DOHH2 (cell line): ENCODE data around the gene AKT1S1.

Experiments used
- H3F3A ChIP-seq: fragments of 200-600 bp; sonication (generic), shearing (Covaris generic); 2 replicates; pipeline ENCODE4 v1.6.0; 2016; ENCODE audit warnings: antibody characterized with exemption, mild to moderate bottlenecking; ENCODE audit not compliant: control insufficient read depth, insufficient read depth
- H3K27ac ChIP-seq: fragments of 200-600 bp; sonication (generic); 2 replicates; pipeline ENCODE4 v1.5.1; 2014; ENCODE audit warnings: low read depth, mild to moderate bottlenecking, low read length, moderate library complexity
- H3K27me3 ChIP-seq: fragments of 200-600 bp; sonication (generic); 2 replicates; pipeline ENCODE4 v1.6.1; 2014; ENCODE audit warnings: mild to moderate bottlenecking, low read length, mixed read lengths; ENCODE audit not compliant: control insufficient read depth
- H3K36me3 ChIP-seq: fragments of 200-600 bp; sonication (generic); 2 replicates; pipeline ENCODE4 v1.6.1; 2014; ENCODE audit warnings: mild to moderate bottlenecking, low read length, moderate library complexity, mixed read lengths; ENCODE audit not compliant: control insufficient read depth
- H3K4me1 ChIP-seq: fragments of 200-600 bp; sonication (generic); 2 replicates; pipeline ENCODE4 v1.6.1; 2014; ENCODE audit warnings: mild to moderate bottlenecking, low read length, mixed read lengths; ENCODE audit not compliant: control insufficient read depth
- H3K4me2 ChIP-seq: fragments of 200-600 bp; sonication (generic); 2 replicates; pipeline ENCODE4 v1.6.0; 2014; ENCODE audit warnings: mild to moderate bottlenecking, low read length, moderate library complexity
- H3K4me3 ChIP-seq: fragments of 200-600 bp; sonication (generic); 2 replicates; pipeline ENCODE4 v1.5.1; 2014; ENCODE audit warnings: mild to moderate bottlenecking, low read length, mixed read lengths
- H3K79me2 ChIP-seq: fragments of 200-600 bp; sonication (generic); 2 replicates; pipeline ENCODE4 v1.6.1; 2014; ENCODE audit warnings: mild to moderate bottlenecking, low read length, mixed read lengths; ENCODE audit not compliant: control insufficient read depth
- H3K9me2 ChIP-seq: fragments of 200-600 bp; sonication (generic); replicated peaks from 2 replicates; pipeline ENCODE4 v1.6.1; 2014; ENCODE audit warnings: mild to moderate bottlenecking, low read length, mixed read lengths; ENCODE audit not compliant: control insufficient read depth
- H3K9me3 ChIP-seq: fragments of 200-600 bp; sonication (generic); 2 replicates; pipeline ENCODE4 v1.6.1; 2014; ENCODE audit warnings: antibody characterized with exemption, low read length, mixed read lengths; ENCODE audit not compliant: control insufficient read depth, insufficient read depth
- H4K20me1 ChIP-seq: fragments of 200-600 bp; sonication (generic); 2 replicates; pipeline ENCODE4 v1.6.0; 2014; ENCODE audit warnings: low read depth, mild to moderate bottlenecking, antibody characterized with exemption, low read length, moderate library complexity; ENCODE audit not compliant: control insufficient read depth, insufficient read depth
- CTCF ChIP-seq: fragments of 200-600 bp; sonication (generic); IDR thresholded peaks from one replicate; pipeline ENCODE4 v1.5.1; 2014; ENCODE audit warnings: antibody characterized with exemption, mild to moderate bottlenecking, low read depth, low read length; ENCODE audit not compliant: poor library complexity, severe bottlenecking
- EZH2phosphoT487 ChIP-seq: fragments of 200-600 bp; sonication (generic); IDR thresholded peaks from 2 replicates; pipeline ENCODE4 v1.6.1; 2017; ENCODE audit warnings: borderline replicate concordance, mild to moderate bottlenecking, antibody characterized with exemption, low read length, moderate library complexity, mixed read lengths

Gene AKT1S1

DNA sequence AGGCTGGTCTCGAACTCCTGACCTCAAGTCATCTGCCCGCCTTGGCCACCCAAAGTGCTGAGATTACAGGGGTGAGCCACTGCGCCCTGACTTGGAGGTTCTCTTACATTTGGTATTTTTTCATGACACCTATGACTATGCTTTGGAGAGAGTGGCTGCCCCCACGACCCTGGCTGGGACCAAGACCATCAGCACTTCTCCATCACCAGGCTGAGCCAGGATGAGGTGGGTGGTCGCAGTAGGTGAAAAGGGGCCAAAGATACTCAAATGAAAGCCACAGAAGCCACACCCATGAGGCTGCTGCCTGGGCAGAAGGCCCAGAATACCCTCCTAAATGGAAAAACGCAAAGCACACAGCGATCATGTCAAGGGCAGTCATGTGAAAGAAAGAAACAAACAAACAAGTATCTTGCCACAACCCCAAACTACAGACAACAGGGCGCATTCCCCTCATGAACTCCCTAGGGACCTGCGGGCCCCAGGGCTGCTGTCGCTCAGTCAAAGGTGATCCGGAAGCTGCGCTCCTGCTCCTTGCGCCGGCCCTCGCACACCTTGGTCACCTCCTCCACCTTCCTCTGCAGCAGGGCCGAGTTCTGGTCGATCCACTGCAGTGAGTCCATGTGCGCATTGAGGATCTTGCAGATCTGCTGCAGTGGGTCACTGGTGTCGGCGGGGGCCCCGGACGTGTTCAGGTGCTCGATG is 30.7 kb upstream of the AKT1S1 start:
- Histone ChIP-seq H3K27me3 (peaks cover 5% of the 10 kb centered on the region), H3K4me1 (peaks cover 90% of the 10 kb centered on the region), H3K9me2 (no peaks in the 10 kb centered on the region), H3K36me3 (peaks cover 70% of the 10 kb centered on the region), H3K27ac (no peak overlapping the region), H3F3A (peaks cover 19% of the 10 kb centered on the region), H4K20me1 (peaks cover 22% of the 10 kb centered on the region; the same call in 1 of the 2 replicates), H3K79me2 (peaks cover 47% of the 10 kb centered on the region), H3K4me2 (peak overlapping the region; percentile 47), H3K9me3 (no peaks in the 10 kb centered on the region), H3K4me3 (0 out of 2 replicates have a peak overlapping the region, but pooled peaks have one; percentile 13)
- TF ChIP-seq EZH2phosphoT487 = no peak
- TF ChIP-seq CTCF = no peak

DNA sequence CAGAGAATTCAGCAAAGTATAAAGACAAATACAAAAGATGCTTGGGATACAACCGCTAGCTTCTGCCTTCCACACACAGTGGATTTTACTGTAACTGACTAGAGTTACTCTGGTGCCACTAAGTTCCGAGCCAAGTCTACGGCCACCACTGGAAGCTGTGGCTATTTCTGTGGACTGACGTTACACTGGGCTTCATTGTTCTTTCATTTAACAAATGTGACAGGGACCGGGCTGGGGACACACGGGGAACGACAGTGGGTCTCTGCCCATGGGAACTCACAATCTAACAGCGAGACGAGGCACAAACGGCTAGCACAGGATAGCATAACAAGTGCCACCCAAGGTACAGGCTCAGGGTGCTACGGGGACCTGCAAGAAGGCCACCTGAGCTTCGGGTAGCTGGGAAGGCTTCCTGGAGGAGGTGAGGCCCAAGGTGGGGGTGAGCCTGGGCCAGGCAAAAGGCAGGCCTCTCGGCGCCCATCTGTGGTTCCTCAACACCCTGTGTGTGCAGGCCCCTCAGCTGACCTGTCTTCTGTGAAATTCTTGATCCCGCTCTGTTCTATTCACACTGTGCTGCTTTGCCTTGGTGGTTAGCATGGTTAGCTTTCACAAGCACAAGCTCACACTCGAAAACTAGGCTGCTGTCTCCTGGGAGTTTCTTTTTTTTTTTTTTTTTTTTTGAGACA is 29.9 kb upstream of the AKT1S1 start:
- peaks cover 62% of the 10 kb centered on the region for H3K36me3 ChIP-seq
- H3K27ac ChIP-seq = peak overlapping the region; percentile 37; the same call in 1 of the 2 replicates
- peaks cover 22% of the 10 kb centered on the region; the same call in 1 of the 2 replicates for H4K20me1 ChIP-seq
- peaks cover 19% of the 10 kb centered on the region for H3F3A ChIP-seq
- no peak for TF ChIP-seq EZH2phosphoT487
- TF ChIP-seq CTCF = no peak
- peaks cover 84% of the 10 kb centered on the region for H3K4me1 ChIP-seq
- peaks cover 41% of the 10 kb centered on the region for H3K79me2 ChIP-seq
- no peaks in the 10 kb centered on the region for H3K9me3 ChIP-seq
- peak overlapping the region; percentile 47 for H3K4me2 ChIP-seq
- peaks cover 5% of the 10 kb centered on the region for H3K27me3 ChIP-seq
- H3K4me3 ChIP-seq = peak overlapping the region; percentile 2; the same call in 1 of the 2 replicates
- H3K9me2 ChIP-seq = no peaks in the 10 kb centered on the region

GRCh38 chr19:49904136-49904535 is 27.0 kb upstream of the AKT1S1 start:
- H3K4me2 ChIP-seq = peak overlapping the region; percentile 36
- H3K9me2 ChIP-seq = no peaks in the 10 kb centered on the region
- H3K36me3 ChIP-seq = peaks cover 34% of the 10 kb centered on the region
- H3F3A ChIP-seq = peaks cover 19% of the 10 kb centered on the region
- peaks cover 18% of the 10 kb centered on the region; the same call in 1 of the 2 replicates for H4K20me1 ChIP-seq
- TF ChIP-seq CTCF = no peak
- no peak for TF ChIP-seq EZH2phosphoT487
- H3K79me2 ChIP-seq = peaks cover 15% of the 10 kb centered on the region
- no peak overlapping the region for H3K27ac ChIP-seq
- peaks cover 60% of the 10 kb centered on the region for H3K4me1 ChIP-seq
- H3K9me3 ChIP-seq = no peaks in the 10 kb centered on the region
- H3K27me3 ChIP-seq = peaks cover 5% of the 10 kb centered on the region
- no peak overlapping the region for H3K4me3 ChIP-seq
